Measurements from ENCODE around the gene TRRAP. TPM values are rescaled to one million over a fixed set of nuclear protein-coding genes. Genes with fewer than 3 reads are reported as not detected.

Gene TRRAP
- total RNA-seq, 1 donor from 2014 or later, result 66.9 TPM

DNA sequence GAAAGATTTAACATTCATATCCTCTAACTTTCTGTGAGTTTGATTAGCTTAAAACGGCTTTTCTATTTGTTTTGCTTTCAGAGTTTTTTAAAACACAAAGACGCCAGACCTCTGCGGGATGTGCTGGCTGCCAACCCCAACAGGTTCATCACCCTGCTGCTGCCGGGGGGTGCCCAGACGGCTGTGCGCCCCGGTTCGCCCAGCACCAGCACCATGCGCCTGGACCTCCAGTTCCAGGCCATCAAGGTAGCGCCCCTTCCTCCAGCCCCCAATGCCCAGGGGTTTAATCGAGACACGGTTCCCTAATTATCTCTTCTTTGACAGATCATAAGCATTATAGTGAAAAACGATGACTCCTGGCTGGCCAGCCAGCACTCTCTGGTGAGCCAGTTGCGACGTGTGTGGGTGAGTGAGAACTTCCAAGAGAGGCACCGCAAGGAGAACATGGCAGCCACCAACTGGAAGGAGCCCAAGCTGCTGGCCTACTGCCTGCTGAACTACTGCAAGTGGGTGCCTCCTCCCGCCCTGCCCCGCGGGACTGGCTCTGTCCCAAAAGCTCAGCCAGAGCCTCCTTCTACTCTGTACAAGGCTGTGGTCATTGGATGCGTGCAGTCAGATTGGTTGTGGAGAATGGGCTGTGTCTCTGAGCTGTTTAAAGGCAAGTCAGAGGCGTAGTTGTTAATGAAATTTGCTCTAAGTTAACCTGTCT is 71.2 kb downstream of the TRRAP start:
- Mint-ChIP-seq H3K36me3 (ENCODE audit: low read depth) (peaks cover 16% of the 10 kb centered on the region), H3K4me3 (no peak overlapping the region), H3K27ac (ENCODE audit: unreplicated experiment) (no peak overlapping the region), H3K27me3 (ENCODE audit: low read depth) (no peaks in the 10 kb centered on the region), H3K4me1 (no peaks in the 10 kb centered on the region), H3K9me3 (no peaks in the 10 kb centered on the region)
- TF ChIP-seq, protein P1, sequence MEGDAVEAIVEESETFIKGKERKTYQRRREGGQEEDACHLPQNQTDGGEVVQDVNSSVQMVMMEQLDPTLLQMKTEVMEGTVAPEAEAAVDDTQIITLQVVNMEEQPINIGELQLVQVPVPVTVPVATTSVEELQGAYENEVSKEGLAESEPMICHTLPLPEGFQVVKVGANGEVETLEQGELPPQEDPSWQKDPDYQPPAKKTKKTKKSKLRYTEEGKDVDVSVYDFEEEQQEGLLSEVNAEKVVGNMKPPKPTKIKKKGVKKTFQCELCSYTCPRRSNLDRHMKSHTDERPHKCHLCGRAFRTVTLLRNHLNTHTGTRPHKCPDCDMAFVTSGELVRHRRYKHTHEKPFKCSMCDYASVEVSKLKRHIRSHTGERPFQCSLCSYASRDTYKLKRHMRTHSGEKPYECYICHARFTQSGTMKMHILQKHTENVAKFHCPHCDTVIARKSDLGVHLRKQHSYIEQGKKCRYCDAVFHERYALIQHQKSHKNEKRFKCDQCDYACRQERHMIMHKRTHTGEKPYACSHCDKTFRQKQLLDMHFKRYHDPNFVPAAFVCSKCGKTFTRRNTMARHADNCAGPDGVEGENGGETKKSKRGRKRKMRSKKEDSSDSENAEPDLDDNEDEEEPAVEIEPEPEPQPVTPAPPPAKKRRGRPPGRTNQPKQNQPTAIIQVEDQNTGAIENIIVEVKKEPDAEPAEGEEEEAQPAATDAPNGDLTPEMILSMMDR (conservative IDR thresholded peaks at IDR 0.05), result no peak
- no peak for DNase-seq (ENCODE audit: low read depth, low spot score)

DNA sequence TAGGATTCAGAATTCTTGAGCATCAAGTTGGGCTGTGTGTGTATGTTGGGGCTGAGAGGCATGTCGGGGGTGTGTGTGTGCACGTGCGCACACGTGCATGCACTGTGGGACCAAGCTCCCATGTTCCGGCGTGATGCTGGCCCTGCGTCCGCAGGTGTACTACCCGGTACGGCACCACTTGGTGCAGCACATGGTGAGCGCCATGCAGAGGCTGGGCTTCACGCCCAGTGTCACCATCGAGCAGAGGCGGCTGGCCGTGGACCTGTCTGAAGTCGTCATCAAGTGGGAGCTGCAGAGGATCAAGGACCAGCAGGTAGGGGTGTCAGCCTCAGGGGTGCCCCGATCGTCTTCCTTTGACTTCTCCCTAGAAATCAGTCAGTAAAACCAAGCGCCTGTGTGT is 77.7 kb downstream of the TRRAP start:
- no peaks in the 10 kb centered on the region for H3K27me3 Mint-ChIP-seq (ENCODE audit: low read depth)
- H3K9me3 Mint-ChIP-seq, result no peaks in the 10 kb centered on the region
- H3K36me3 Mint-ChIP-seq (ENCODE audit: low read depth), result peaks cover 26% of the 10 kb centered on the region
- no peaks in the 10 kb centered on the region for H3K4me1 Mint-ChIP-seq
- H3K27ac Mint-ChIP-seq (ENCODE audit: unreplicated experiment), result no peak overlapping the region
- no peak overlapping the region for H3K4me3 Mint-ChIP-seq
- no peak for DNase-seq (ENCODE audit: low read depth, low spot score)
- TF ChIP-seq, protein P1 (conservative IDR thresholded peaks at IDR 0.05), result no peak

DNA sequence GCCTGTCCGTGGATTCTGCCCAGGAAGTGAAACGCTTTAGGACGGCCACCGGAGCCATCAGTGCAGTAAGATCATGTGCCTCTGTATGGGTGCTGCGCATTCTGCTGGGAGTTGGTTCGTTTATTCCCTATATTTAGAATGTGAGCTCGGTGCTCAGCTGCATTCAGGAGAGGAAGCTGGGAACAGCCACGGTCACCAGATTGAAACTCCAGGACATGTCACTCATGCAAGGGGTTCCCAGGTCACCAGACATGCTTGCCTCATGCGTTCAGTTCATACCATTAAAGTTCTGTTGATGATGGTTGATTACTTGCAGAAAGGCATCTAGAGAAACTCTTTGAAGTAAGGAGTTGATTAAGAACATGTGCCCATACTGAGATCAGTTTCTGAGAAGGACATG is 78.1 kb downstream of the TRRAP start:
- TF ChIP-seq, protein P1 (conservative IDR thresholded peaks at IDR 0.05), result no peak
- no peaks in the 10 kb centered on the region for H3K27me3 Mint-ChIP-seq (ENCODE audit: low read depth)

DNA sequence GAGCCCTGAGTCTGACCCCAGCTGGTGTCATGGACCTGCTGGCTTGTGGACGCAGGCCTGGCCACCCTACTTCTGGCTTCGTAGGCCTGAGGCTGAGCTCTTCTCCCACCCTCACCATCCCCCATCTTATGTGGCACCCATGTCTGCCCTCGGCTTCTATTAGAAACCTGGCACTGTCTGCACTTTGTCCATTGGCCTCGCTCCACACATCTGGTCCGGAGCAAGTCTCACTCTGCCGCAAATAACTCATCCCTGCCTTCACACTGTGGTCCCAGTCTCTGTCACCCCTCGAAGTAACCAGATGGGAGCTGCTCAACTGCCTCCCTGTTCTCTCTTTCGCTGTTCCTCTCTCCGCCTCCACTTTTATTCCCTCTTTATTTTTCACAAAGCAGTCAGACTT is 78.6 kb downstream of the TRRAP start:
- Mint-ChIP-seq H3K36me3 (ENCODE audit: low read depth) (peaks cover 26% of the 10 kb centered on the region), H3K27ac (ENCODE audit: unreplicated experiment) (peak overlapping the region; percentile 68), H3K4me3 (no peak overlapping the region), H3K4me1 (no peaks in the 10 kb centered on the region), H3K9me3 (no peaks in the 10 kb centered on the region), H3K27me3 (ENCODE audit: low read depth) (no peaks in the 10 kb centered on the region)
- no peak for DNase-seq (ENCODE audit: low read depth, low spot score)
- TF ChIP-seq, protein P1 (conservative IDR thresholded peaks at IDR 0.05), result no peak

More for the DNA sequence above, 78.1 kb downstream of the TRRAP start:
- no peaks in the 10 kb centered on the region for H3K4me1 Mint-ChIP-seq
- peaks cover 26% of the 10 kb centered on the region for H3K36me3 Mint-ChIP-seq (ENCODE audit: low read depth)
- H3K9me3 Mint-ChIP-seq, result no peaks in the 10 kb centered on the region
- no peak overlapping the region for H3K27ac Mint-ChIP-seq (ENCODE audit: unreplicated experiment)
- no peak for DNase-seq (ENCODE audit: low read depth, low spot score)
- no peak overlapping the region for H3K4me3 Mint-ChIP-seq

DNA sequence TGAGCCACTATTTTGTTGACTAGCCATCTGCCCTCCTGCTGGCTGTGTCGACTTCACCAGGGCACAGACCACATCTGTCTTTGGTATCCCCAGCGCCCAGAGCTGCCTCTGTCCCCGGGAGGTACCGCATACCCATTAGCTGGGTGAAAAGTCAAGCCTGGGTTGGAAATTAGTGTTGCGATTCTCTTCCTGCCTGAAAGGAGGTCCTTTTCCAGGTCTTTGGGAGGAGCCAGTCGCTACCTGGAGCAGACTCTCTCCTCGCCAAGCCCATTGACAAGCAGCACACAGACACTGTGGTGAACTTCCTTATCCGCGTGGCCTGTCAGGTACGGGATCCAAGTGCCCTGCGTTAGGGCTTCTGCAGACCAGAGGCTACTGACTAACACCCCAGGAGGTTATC is 79.4 kb downstream of the TRRAP start:
- Mint-ChIP-seq H3K9me3 (no peaks in the 10 kb centered on the region), H3K4me3 (no peak overlapping the region), H3K36me3 (ENCODE audit: low read depth) (peaks cover 27% of the 10 kb centered on the region), H3K4me1 (no peaks in the 10 kb centered on the region), H3K27me3 (ENCODE audit: low read depth) (no peaks in the 10 kb centered on the region), H3K27ac (ENCODE audit: unreplicated experiment) (no peak overlapping the region)
- no peak for DNase-seq (ENCODE audit: low read depth, low spot score)
- TF ChIP-seq, protein P1 (conservative IDR thresholded peaks at IDR 0.05), result no peak
